Adrenal gland (tissue), 5 donors: ENCODE measurements around the gene TCF15.

Source experiments
- POLR2A ChIP-seq, 2 donors: fragments of 450-650 bp; IDR thresholded peaks; one replicate each; pipeline ENCODE4 v1.6.1; 2017; ENCODE audit warnings: antibody characterized with exemption in 2 of 2, mild to moderate bottlenecking in 2 of 2, moderate library complexity in 1 of 2
- TF ChIP-seq, protein P1 (sequence below), 6 experiments: fragments of 450-650 bp in 4 of 6; fragments of 200-600 bp in 2 of 6; sonication (generic) in 1 of 6; IDR thresholded peaks; 1 replicate in 5 of 6; 2 replicates in 1 of 6; pipeline versions ENCODE4 v1.5.1 to v1.8.0; 2016 to 2021; ENCODE audit warnings: antibody characterized with exemption in 6 of 6, mild to moderate bottlenecking in 2 of 6, moderate library complexity in 1 of 6
- donor health status: DM: no; HTN: no; CAD: no.

DNA sequence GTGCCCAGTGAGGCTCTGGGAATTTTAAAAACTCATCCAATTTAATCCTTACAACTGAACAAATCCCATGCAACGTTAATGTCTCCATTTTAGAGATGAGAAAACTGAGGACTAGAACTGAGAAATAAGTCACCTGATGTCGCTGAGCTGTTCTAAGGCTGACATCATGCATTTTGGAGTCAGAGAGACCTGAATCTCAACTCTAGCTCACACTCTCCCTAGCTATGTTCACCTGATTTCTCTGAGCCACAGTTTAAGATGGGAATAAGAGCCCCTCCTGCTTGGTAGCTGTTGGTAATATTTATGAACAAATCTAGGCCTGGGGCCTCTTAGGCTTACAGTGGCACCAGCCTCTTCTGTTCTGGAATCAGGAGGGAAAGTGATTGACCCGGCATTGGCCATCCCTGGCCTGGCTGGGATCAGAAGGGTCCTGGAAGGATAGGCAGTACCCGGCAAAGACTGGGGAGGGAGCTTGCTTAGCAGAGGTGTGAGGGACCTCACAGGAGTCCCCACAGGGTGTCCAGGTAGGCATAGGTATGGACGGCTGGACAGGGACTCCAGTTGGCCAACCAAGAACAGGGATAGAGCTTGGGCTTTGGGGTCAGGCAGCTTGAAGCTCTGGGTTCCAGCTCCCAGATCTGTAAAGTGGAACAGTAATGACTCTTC is 47.7 kb downstream of the TCF15 start:
- TF ChIP-seq, protein P1, sequence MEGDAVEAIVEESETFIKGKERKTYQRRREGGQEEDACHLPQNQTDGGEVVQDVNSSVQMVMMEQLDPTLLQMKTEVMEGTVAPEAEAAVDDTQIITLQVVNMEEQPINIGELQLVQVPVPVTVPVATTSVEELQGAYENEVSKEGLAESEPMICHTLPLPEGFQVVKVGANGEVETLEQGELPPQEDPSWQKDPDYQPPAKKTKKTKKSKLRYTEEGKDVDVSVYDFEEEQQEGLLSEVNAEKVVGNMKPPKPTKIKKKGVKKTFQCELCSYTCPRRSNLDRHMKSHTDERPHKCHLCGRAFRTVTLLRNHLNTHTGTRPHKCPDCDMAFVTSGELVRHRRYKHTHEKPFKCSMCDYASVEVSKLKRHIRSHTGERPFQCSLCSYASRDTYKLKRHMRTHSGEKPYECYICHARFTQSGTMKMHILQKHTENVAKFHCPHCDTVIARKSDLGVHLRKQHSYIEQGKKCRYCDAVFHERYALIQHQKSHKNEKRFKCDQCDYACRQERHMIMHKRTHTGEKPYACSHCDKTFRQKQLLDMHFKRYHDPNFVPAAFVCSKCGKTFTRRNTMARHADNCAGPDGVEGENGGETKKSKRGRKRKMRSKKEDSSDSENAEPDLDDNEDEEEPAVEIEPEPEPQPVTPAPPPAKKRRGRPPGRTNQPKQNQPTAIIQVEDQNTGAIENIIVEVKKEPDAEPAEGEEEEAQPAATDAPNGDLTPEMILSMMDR (IDR thresholded peaks at IDR 0.05), result no peak
- TF ChIP-seq POLR2A (IDR thresholded peaks at IDR 0.05), result no peak
